Muscle of leg (tissue), 11 donors: ENCODE data around the gene PTPRT. TPM values are rescaled to one million over a fixed set of nuclear protein-coding genes. Genes with fewer than 3 reads are reported as not detected.

Experiments
- DNase-seq: peaks from one replicate; pipeline ENCODE4 v3.0.0; 2013
- H3K27ac ChIP-seq: one replicate; pipeline ENCODE4 v1.5.1; 2013; ENCODE audit warnings: mild to moderate bottlenecking, low read length, control low read depth
- H3K27me3 ChIP-seq: one replicate; pipeline ENCODE4 v1.6.1; 2013; ENCODE audit warnings: low read length; ENCODE audit not compliant: control insufficient read depth, insufficient read depth
- H3K36me3 ChIP-seq: one replicate; pipeline ENCODE4 v1.6.1; 2013; ENCODE audit warnings: low read length; ENCODE audit not compliant: control insufficient read depth, insufficient read depth
- H3K4me1 ChIP-seq: one replicate; pipeline ENCODE4 v1.6.1; 2013; ENCODE audit warnings: low read length; ENCODE audit not compliant: control insufficient read depth, insufficient read depth
- H3K4me3 ChIP-seq: one replicate; pipeline ENCODE4 v1.5.1; 2013; ENCODE audit warnings: low read length, control low read depth
- H3K9me3 ChIP-seq: replicated peaks from 2 replicates; pipeline ENCODE4 v1.6.1; 2013; ENCODE audit warnings: low read depth, low read length; ENCODE audit not compliant: control insufficient read depth
- WGBS: methylation state at CpG from one replicate; pipeline ENCODE4 v1.1.5; 2013; ENCODE audit warnings: missing lambda C conversion rate; ENCODE audit not compliant: insufficient coverage; 5-methylcytosine and 5-hydroxymethylcytosine counted together
- polyA plus RNA-seq, 8 donors: library from polyadenylated mRNA; unstranded; fragments of 120-200 nt; gene quantifications; one replicate each; pipeline versions ENCODE4 v1.2.1 to v1.2.3, GENCODE V29; 2013; ENCODE audit warnings: inconsistent platforms in 1 of 8, low replicate concordance in 1 of 8; ENCODE audit not compliant: insufficient read length in 8 of 8, insufficient read depth in 1 of 8
- total RNA-seq: library from RNA; stranded (reverse); fragments of 120-200 nt; gene quantifications from one replicate; pipeline ENCODE4 v1.2.4, GENCODE V29; 2013

The PTPRT gene
- total and polyA plus RNA-seq, 9 donors = 0.10 to 0.94 (median 0.51) TPM

- no peaks in the 10 kb centered on the region for H3K27me3 ChIP-seq
- H3K9me3 ChIP-seq = no peaks in the 10 kb centered on the region
- no peak overlapping the region for H3K27ac ChIP-seq
- H3K36me3 ChIP-seq = no peaks in the 10 kb centered on the region
- no peak overlapping the region for H3K4me3 ChIP-seq
- 34% methylated on average over 3 of the region's 7 CpGs for WGBS
- no peaks in the 10 kb centered on the region for H3K4me1 ChIP-seq
- DNase-seq = no peak
These were observed 1025.4 kb downstream of the PTPRT start for GRCh38 chr20:42164121-42164890.

- H3K9me3 ChIP-seq = no peaks in the 10 kb centered on the region
- DNase-seq = no peak
- no peaks in the 10 kb centered on the region for H3K36me3 ChIP-seq
- no peak overlapping the region for H3K27ac ChIP-seq
- H3K4me1 ChIP-seq = no peaks in the 10 kb centered on the region
- no peaks in the 10 kb centered on the region for H3K27me3 ChIP-seq
- 78% methylated on average over 6 of the region's 14 CpGs for WGBS
- no peak overlapping the region for H3K4me3 ChIP-seq
These were observed 1028.4 kb downstream of the PTPRT start for GRCh38 chr20:42161228-42161829.

GRCh38 chr20:42159808-42160207 lies 1029.9 kb downstream of the PTPRT start:
- Histone ChIP-seq H3K4me1 (no peaks in the 10 kb centered on the region), H3K27ac (no peak overlapping the region), H3K4me3 (no peak overlapping the region), H3K36me3 (no peaks in the 10 kb centered on the region), H3K27me3 (no peaks in the 10 kb centered on the region), H3K9me3 (no peaks in the 10 kb centered on the region)
- peak; percentile 22 for DNase-seq
- WGBS = 40% methylated on average over 1 of the region's 3 CpGs

- Histone ChIP-seq H3K9me3 (no peaks in the 10 kb centered on the region), H3K27me3 (no peaks in the 10 kb centered on the region), H3K4me3 (no peak overlapping the region), H3K36me3 (no peaks in the 10 kb centered on the region), H3K4me1 (no peaks in the 10 kb centered on the region), H3K27ac (no peak overlapping the region)
- WGBS = no CpG with 5 or more reads among the region's 1 CpG
- DNase-seq = no peak
These were observed 1031.4 kb downstream of the PTPRT start for GRCh38 chr20:42158272-42158671.

- Histone ChIP-seq H3K4me1 (no peaks in the 10 kb centered on the region), H3K9me3 (no peaks in the 10 kb centered on the region), H3K27ac (no peak overlapping the region), H3K4me3 (no peak overlapping the region), H3K36me3 (no peaks in the 10 kb centered on the region), H3K27me3 (no peaks in the 10 kb centered on the region)
- 65% methylated on average over 3 of the region's 4 CpGs for WGBS
- no peak for DNase-seq
These were observed 1034.1 kb downstream of the PTPRT start for GRCh38 chr20:42155586-42155985.

- H3K4me1 ChIP-seq = no peaks in the 10 kb centered on the region
- H3K9me3 ChIP-seq = no peaks in the 10 kb centered on the region
- no peak for DNase-seq
- H3K4me3 ChIP-seq = no peak overlapping the region
- no peak overlapping the region for H3K27ac ChIP-seq
- WGBS = 57% methylated on average over 4 of the region's 6 CpGs
- no peaks in the 10 kb centered on the region for H3K27me3 ChIP-seq
- no peaks in the 10 kb centered on the region for H3K36me3 ChIP-seq
These were observed 1037.1 kb downstream of the PTPRT start for GRCh38 chr20:42152575-42152974.

- 83% methylated on average over 2 of the region's 4 CpGs for WGBS
- H3K9me3 ChIP-seq = no peaks in the 10 kb centered on the region
- no peaks in the 10 kb centered on the region for H3K36me3 ChIP-seq
- H3K27me3 ChIP-seq = no peaks in the 10 kb centered on the region
- no peak overlapping the region for H3K27ac ChIP-seq
- no peaks in the 10 kb centered on the region for H3K4me1 ChIP-seq
- DNase-seq = no peak
- no peak overlapping the region for H3K4me3 ChIP-seq
These were observed 1039.5 kb downstream of the PTPRT start for GRCh38 chr20:42150230-42150629.

- Histone ChIP-seq H3K36me3 (no peaks in the 10 kb centered on the region), H3K9me3 (no peaks in the 10 kb centered on the region), H3K4me1 (no peaks in the 10 kb centered on the region), H3K27me3 (no peaks in the 10 kb centered on the region), H3K4me3 (no peak overlapping the region), H3K27ac (no peak overlapping the region)
- WGBS = 60% methylated on average over 3 of the region's 4 CpGs
- no peak for DNase-seq
These were observed 1051.0 kb downstream of the PTPRT start for GRCh38 chr20:42138729-42139128.

- WGBS = 83% methylated on average over 1 of the region's 5 CpGs
- DNase-seq = no peak
- Histone ChIP-seq H3K27ac (no peak overlapping the region), H3K9me3 (no peaks in the 10 kb centered on the region), H3K36me3 (no peaks in the 10 kb centered on the region), H3K27me3 (no peaks in the 10 kb centered on the region), H3K4me1 (no peaks in the 10 kb centered on the region), H3K4me3 (no peak overlapping the region)
These were observed 1055.2 kb downstream of the PTPRT start for GRCh38 chr20:42134265-42135098.
